ENCODE results near the gene NAV2.

The NAV2 gene

DNA sequence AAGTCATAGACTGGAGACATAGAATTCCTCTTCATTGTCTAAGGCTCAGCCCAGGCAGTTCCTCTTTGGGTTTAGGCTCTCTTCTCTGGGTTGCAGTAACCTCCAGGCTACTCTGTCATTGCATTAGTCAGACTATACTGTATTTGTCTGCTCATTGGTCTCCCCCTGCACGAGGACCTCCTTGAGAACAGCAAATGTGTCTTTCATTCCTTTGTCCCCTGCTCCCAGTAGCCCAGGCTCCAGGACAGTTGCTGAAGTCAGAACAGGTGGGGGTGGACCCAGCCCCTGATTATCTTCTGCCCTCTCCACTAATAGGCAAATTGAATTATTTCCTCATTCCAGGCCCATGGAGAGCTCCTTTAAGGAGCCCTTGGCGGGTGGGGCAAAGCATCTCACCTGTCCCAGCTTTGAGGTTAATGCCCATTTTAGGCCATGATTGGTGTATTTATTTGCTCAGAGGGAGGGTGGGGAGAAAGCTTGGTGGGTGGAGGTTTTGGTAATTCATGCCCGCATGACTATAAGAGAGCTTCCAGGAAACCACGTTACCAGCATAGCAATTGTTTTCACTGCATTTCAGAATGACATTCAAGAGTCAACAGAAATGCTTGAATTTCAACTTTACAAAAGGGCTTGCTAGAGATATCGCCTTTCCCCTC is 40.9 kb downstream of the NAV2 start:
- no peak for FAIRE-seq

DNA sequence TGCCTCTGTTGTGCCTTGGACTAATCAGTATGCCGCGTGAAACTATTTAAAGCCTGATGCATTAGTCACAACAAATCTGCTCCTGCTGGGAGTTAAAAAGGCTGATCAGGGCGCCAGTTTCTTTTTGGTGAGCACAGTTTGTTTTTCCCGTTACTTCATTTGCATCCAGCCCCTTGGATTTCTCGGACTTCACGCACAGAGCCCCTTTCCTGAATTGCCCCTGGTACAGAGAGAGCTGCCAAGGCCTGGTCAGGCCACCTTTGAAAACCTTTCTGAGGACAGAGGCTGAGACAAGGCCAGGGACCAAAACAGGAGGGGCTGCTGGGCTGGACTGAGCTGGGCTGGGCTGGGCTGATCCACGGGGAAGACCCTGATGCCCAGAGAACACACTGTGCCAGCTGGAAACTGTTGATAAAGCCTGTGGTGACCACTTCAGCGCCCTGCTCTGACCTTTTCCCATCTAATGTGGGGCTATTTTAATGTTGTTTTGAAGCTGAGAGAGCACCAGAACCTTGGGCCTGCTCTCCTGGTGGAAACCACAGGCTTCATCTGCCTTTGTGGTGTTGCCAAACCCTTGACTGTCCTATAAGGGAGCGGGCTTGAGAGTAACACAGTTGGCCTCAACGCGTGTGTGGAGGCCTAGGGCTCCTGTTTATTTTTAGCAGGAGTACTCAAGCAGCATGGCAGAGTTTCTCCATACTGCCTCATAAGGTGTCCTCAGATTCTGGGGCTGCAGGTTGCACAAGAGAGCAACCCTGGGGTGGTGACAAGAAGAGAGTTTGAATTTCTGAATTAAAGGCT is 44.2 kb downstream of the NAV2 start:
- no peak for FAIRE-seq

DNA sequence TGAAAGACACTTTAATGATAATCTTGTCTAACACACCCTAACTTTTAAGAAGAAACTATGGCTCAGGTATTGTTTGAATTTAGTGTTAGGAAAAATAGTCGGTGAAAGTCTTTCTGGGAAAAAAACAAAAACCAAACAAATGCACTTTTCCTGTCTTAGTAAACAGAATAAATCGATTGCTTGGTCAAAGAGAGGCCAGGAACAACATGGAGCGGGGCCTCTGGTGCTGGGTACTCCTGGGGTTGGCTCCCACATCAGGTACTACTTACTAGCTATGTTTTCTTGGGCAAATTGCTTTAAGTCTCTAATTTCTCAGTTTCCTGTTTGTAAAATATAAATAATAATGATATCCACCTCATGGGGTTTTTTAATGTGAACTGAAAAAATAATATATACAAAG is 46.8 kb downstream of the NAV2 start:
- FAIRE-seq: no peak

DNA sequence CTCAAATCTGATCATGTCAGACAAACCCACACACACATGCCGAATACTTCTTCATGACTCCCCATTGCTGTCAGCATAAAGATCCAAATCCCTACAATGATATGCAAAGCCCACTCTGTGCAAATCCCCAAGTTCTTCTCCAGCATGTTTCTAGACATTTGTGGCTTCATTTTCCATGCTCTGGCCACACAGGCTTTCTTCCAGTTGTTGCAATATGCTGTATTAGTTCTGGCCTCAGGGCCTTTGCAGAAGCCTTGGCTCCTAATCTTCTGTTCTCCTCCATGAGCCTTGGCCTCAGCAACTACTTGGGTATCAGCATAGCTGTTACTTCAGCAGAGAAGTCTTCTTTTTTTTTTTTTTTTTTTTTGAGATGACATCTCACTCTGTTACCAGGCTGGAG is 49.6 kb downstream of the NAV2 start:
- FAIRE-seq: no peak

DNA sequence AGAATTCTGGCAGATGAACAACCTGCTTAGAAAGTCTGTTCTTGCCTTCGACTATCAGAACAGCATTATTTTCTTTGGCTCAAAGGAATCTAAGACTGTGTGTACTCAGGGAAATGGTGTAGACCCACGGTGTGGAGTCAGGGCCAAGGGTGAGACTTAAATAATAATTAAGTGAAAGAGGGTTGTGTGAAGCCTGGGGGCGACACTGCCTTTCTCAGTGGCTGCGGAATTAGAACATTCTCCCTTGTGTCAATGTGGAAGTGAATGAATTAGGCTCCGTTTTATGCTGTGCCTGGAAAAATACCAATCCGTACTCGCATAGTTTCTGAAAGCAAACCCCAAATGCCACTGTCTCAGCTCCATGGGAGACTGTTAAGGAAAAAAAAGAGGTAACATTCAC is 50.7 kb downstream of the NAV2 start:
- FAIRE-seq: no peak

DNA sequence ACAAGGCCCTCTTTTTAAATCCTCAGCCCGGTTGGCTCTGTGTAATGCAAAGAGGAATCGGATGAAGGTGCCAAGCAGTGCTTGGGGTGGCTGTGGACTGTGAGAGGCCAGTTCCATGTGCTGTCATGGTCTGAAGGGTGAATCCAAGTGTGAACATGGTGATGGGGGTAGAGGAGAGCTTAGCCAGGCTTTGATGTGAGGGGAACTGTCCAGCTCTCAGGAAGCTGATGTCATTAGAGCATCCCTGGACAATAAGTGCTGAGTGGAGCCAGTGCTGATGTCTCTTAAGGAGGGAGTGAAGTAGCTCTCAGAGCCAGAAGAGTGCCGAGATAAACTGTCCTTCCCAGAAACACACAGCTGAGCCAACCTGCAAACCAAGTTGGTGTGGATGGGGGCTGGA is 53.6 kb downstream of the NAV2 start:
- no peak for FAIRE-seq

DNA sequence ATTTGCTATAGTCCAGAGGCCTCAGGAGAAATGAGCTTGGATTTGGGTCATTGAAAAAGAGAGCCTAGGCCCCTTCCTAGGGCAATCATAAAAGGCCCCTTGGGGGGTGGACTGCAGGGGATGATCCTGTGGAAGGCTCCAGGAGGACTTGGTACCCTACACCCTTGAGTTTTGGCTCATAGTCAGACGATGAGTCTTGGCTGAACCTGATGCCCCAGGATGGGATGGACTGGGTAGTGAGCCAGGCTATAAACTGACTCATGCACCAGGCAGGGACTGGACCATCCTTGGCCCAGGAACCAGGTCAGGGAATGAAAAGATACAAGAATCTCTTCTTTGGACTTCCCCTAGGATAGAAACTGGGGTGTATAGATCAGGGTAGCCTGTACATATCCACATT is 54.2 kb downstream of the NAV2 start:
- no peak for FAIRE-seq

DNA sequence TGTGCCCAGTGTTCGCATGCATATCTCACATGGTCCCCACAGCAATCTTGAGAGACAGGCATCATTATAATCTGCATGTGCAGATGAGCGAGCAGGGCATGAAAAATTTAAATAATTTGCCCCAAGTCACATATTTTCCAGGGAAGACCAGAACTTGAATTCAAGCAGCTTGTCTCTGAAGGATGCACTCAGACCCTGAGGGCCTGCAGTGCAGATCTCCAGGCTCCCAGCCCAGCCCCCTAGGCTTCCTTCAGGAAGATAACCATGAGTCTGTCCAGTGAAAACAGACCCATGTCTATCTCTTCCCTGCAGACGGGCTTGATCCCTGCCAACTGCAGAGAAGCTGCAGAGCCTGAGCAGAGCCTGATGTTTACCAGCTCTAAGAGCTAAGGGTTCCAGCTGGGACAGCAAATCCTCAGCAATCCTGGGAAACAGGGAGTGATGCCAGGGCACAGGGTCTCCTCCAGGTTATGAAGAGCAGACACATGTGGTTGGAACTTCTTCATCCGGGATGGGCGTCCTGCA is 55.1 kb downstream of the NAV2 start:
- FAIRE-seq: no peak

DNA sequence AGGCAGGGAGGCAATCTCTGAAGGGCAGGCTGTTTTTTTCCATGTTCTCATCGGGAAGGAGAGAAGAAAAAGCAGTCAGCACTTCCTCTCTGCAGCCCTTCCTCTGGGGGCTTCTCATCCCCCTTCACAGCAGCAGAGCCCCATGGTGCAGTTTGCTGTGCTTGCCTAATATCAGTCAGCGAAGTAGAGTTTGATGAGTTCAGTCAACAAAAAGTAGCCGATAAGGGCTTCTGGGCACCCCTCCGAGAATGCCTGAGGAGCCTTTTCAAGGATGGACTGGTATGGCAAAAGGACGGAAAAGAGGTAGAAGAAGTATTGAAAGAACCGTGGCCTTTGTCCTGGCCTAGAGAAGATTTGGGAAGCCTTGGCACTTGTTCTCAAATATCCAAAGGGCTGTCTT is 55.6 kb downstream of the NAV2 start:
- no peak for FAIRE-seq

DNA sequence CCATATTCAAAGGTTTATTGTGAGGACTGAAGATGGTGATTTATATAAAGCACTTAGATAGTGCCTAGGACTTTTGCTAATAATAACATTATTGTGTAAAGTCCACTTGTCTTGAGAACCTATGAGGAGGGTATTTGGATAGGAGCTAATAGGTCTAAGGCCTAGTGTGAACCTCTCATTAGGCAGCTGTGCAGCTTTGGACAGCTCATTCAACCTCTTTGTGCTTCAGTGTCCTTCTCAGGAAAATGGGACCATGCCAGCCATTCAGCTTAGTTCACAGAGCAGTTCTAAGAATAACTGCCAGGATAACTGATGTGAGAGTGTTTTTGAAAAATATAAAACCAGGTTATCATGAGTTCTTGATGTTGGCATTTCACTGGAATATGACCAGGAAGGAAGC is 56.2 kb downstream of the NAV2 start:
- FAIRE-seq: no peak

DNA sequence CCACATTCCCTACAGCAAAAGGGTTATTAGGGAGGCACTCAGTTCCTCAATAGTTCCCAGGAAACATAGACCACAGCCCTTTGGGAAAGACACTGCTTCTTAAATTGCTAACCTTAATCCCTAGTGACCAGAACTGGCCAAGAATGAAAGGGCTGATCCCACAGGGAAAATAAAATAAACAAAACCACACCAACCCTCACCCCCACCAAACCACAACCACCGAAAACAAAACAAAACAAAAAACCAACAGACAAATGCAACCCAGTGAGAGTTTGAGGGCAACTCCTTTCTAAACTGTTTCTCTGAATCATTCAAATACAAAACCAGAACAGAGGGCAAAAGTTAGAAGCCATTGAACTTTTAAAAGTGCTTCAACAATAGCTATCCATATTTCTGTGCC is 57.2 kb downstream of the NAV2 start:
- no peak for FAIRE-seq

DNA sequence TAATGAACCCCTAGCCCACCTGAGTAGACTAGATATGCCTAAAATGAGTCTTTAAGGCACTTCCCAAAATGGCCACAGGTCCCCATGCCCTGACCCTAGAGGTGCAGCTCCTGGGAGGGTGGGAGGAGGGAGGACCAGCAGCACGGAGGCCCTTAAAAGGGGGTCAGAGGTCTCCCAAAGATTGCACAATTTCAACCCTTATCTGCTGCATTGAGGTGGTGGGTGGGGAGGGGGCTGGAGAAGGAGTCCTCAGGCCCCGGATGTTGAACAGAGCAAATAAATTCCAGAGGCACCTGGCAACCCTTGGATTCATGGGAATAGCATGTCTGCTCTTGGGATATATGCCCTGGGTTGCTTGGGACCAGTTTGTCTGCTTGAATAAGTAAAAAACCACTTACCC is 57.6 kb downstream of the NAV2 start:
- FAIRE-seq: no peak

DNA sequence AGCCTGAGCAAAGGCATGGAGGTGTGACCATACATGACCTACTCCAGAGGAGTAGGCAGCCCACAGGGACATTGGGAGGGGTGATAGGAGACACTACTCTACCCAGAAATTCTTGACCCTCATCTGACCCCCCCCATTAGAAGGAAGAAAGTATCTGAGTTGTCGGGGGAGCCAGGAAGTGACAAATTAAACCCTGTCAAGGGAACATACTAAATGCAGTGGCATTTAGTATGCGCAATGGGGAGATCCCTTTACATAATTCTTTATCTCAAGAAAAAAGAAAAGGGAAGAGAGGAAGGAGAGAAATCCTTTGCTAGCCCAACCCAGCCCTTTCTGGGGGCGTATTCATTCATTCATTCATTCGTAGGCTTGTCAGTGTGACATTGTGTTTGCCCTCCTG is 58.8 kb downstream of the NAV2 start:
- FAIRE-seq: no peak

DNA sequence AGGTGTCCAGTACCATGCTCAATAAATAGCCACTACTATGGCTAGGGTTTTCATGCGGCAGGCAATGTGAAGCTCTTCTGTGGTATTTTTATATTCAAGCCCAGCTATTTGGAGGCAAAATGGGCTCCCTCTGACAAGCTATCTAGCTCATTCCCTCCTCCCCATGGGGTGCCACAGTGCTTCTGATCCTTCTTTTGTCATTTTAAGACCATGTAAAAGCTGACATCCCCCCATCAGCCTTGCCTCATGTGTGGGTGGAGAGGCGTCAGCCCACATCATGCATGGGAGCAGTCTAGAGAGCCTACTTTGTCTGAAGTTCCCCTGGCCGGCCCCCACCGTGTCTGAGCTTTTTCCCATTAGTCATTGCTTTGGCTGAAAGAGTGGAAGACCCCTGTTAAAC is 59.8 kb downstream of the NAV2 start:
- no peak for FAIRE-seq

DNA sequence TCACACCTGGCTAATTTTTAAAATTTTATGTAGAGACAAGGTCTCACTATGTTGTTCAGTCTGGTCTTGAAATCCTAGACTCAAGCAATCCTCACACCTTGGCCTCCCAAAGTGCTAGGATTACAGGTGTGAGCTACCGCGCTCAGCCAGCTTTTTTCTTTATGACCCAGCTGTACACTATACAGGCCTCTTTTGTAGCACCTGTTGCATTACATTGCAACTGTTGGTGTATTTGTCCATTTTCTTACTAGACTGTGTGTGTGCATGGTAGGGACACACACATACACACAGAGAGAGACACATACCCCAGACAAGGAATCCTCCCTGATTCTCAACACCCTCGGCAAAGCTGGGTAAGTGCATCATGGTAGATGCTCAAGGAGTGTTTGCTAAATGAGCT is 61.7 kb downstream of the NAV2 start:
- no peak for FAIRE-seq

DNA sequence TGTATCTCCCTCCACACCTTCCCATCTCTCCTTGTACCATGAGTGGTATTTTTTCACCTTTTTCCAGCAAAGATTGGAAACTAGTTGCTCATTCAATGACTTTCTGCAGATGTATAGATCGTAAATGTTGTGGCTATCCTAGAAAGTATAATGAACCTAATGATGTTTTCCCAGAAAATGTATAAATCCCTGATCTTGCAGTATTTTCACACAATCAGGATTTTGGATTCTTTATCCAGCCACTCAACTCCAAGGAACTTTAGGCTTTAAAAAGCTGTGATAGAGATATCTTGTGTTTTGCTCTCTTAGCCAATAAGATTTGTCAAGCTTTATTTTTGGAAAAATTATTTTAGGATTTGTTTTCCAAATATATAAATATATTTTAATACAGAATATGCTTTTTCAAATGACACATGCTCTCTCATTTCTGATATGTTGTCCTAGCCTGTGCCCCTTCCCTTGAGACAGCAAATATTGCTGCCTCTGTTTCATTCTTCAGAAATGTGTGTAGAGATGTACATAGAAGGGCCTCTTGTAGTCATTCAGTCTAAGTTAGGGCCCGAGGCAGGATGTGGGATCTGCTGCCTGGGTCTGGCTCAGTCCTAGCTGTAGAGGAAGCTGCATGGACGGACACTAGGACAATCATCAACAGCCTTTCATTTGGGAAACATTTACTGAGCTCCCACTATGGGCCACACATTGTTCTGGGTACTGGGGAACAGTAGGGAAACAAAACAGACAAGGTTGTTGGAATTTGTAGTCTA is 62.4 kb downstream of the NAV2 start:
- FAIRE-seq: no peak

DNA sequence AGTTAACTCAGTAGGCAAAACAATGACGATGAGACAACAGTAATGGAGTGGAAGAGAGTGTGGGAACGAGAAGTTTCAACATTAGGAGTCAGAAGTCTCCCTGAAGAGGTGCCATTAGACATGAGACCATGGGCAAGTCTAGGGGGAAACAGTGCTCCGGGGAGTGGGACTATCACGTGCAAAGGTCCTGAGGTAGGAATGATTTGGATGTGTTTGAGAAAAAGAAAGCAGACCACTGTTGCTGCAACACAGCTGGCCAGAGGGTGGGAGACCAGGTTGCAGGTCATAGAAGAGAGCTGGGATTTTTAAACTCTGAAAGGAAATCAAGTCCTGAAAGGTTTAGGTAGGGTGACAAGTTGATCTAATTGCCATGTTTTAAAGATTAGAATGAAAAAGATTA is 63.0 kb downstream of the NAV2 start:
- FAIRE-seq: no peak

DNA sequence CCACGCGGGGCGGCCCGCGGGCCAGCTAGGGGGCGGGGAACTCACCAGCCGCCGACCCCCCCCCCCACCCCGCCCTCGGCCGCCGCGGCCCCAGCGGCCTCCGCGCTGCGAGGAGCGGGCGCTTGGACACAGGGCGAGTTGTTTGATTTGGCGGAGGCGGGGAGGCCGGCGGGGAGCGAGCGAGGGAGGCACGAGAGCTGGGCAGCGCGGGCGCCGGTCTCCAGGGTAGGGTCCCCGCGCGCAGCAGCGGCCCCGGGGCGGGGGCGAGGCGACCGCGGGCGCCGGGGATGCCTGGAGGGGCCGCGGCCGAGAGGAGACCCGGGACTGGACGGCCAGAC is 64.4 kb downstream of the NAV2 start:
- FAIRE-seq: no peak

DNA sequence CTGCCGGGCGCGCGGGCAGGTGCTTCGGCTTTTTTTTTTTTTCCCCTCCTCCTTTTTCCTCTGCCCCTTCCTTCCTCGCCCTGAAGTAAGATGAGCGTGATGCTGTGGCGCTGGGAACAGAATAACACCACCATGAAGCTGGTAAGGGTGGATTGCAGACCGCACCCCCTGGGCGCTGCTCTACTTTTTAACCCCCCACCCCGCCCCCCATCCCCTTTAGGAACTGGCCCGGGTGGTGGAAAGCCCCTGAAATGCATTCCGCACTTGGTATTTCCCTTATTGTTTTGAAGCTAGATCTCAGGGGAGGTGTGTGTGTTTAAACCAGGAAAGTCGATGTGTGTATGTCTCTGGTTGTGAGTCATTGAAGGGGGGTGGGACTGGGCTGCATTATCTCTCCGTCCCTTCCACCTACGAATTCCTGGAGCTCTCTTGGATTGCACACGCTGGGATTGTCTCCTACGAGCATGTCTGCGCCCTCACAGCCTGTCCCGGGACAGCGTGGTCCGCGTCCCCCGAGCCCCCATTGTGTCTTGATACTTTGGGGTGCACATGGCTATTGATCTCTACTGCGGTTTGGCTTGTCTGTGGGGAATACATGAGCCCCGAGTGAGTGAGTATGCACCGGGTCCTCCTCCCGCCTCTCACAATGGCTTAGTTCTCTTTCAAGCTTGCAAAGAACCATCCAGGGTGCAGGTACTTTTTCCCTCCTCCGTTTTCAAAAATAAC is 64.9 kb downstream of the NAV2 start:
- no peak for FAIRE-seq

DNA sequence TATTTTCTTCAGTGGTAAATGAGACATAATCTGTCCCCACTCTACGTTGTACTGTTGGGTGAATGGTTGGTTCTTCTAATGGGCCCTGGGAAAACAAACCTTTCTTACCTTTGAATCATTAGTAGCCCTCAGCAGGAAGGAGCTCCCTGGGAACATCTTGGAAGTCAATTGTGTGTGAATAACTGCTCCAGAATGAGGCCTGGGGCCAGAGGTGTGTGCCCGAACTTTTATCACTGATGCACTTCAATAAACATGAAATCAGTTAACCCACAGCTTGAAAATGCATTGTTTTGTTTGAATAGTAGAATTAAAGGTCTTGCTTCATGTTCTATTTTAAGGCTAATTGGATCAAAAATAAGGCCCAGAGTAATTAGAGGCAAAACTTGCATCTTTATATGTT is 67.1 kb downstream of the NAV2 start:
- FAIRE-seq: no peak

DNA sequence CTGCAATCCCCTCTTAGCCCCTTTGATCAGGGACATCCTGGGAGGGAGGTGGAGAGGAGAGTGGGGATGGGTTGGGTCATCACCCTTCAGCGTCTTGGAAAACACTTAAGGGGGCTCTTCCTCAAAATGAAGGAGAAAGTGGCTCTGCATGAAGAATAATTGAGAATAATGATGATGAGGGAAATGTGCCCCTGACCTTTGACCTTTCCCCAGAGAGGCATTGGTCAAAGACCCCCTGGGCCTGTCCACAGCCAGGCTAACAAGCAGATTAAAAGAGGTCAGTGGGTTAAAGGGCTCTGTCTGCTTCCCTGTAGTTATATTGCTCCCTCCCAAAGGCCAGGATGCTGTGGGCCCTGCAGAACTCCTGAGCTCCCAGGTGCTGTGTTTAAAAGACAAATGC is 68.7 kb downstream of the NAV2 start:
- FAIRE-seq: no peak

DNA sequence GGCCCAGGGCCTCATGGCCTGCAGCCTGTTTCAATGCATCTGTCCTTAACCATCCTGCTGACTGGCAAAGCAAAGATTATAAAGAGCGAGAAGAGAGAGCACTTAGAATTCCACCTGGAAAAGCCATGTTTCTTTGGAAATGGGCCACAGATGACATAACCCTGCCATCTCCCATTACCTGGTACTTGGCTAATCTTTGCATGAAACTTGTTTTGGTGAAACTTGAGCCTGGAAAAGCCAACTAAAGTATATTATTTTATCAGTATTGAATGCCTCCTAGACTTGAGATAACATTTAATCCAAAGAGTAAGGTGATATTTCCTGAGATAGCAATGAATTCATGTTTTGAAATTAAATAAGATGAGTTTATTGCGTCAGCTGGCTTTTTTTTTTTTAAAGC is 72.6 kb downstream of the NAV2 start:
- no peak for FAIRE-seq

DNA sequence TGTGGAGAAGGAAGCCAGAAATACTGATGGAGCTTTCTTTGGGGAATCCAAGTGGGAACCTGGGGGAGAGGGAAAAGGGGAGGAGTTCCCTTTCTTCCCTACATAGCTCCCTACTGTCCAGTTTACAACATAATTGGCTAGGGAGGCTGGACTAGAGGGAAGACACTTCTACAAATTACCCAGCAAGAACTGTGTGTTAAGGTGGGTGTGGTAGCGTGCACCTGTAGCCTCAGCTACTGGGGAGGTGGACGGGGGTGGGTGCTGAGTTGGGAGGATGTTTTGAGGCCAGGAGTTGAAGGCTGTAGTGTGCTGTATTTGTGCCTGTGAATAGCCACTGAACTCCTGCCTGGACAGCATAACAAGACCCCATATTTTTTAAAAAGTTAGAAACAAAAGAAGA is 74.0 kb downstream of the NAV2 start:
- FAIRE-seq: no peak
